Loucy (cell line): Measurements from ENCODE around the gene CFAP157.

ENCODE experiments used
- H2AFZ ChIP-seq: fragments of 200-600 bp; sonication (generic); 2 replicates; pipeline ENCODE4 v1.6.0; 2016; ENCODE audit warnings: antibody characterized with exemption, mild to moderate bottlenecking, low read length, moderate library complexity
- H3F3A ChIP-seq: fragments of 200-600 bp; 2 replicates; pipeline ENCODE4 v1.6.0; 2016; ENCODE audit warnings: antibody characterized with exemption, low read depth, mild to moderate bottlenecking
- H3K27me3 ChIP-seq: fragments of 200-600 bp; sonication (generic); 2 replicates; pipeline ENCODE4 v1.6.1; 2014; ENCODE audit warnings: low read length, mild to moderate bottlenecking; ENCODE audit not compliant: insufficient read depth, poor library complexity, severe bottlenecking
- H3K36me3 ChIP-seq: fragments of 200-600 bp; sonication (generic); 2 replicates; pipeline ENCODE4 v1.6.1; 2016; ENCODE audit warnings: low read length; ENCODE audit not compliant: insufficient read depth
- H3K4me1 ChIP-seq: fragments of 200-600 bp; sonication (generic); 2 replicates; pipeline ENCODE4 v1.5.1; 2014; ENCODE audit warnings: low read length, mild to moderate bottlenecking; ENCODE audit not compliant: insufficient read depth, poor library complexity, severe bottlenecking
- H3K4me2 ChIP-seq: fragments of 200-600 bp; sonication (generic); 2 replicates; pipeline ENCODE4 v1.6.0; 2014; ENCODE audit warnings: antibody characterized with exemption, low read length, low read depth, mild to moderate bottlenecking; ENCODE audit not compliant: poor library complexity, severe bottlenecking
- H3K4me3 ChIP-seq: fragments of 200-600 bp; sonication (generic); 2 replicates; pipeline ENCODE4 v1.5.1; 2014; ENCODE audit warnings: low read length, mild to moderate bottlenecking, mixed read lengths; ENCODE audit not compliant: poor library complexity, severe bottlenecking
- H3K79me2 ChIP-seq: fragments of 200-600 bp; sonication (generic); 2 replicates; pipeline ENCODE4 v1.6.1; 2014; ENCODE audit warnings: low read length; ENCODE audit not compliant: insufficient read depth
- H3K9ac ChIP-seq: fragments of 200-600 bp; sonication (generic); 2 replicates; pipeline ENCODE4 v1.6.0; 2014; ENCODE audit warnings: mild to moderate bottlenecking, low read depth, low read length, moderate library complexity; ENCODE audit not compliant: poor library complexity, severe bottlenecking
- H3K9me2 ChIP-seq: fragments of 200-600 bp; sonication (generic); replicated peaks from 2 replicates; pipeline ENCODE4 v1.6.1; 2016; ENCODE audit warnings: low read depth, low read length, mixed read lengths
- H3K9me3 ChIP-seq: fragments of 200-600 bp; sonication (generic); 2 replicates; pipeline ENCODE4 v1.6.1; 2014; ENCODE audit warnings: mild to moderate bottlenecking, antibody characterized with exemption, low read length, low read depth; ENCODE audit not compliant: insufficient read depth
- H4K20me1 ChIP-seq: fragments of 200-600 bp; sonication (generic); 2 replicates; pipeline ENCODE4 v1.6.0; 2014; ENCODE audit warnings: antibody characterized with exemption, low read length, mild to moderate bottlenecking; ENCODE audit not compliant: insufficient read depth, poor library complexity, severe bottlenecking
- CTCF ChIP-seq: fragments of 200-600 bp; sonication (generic); conservative IDR thresholded peaks from 2 replicates; pipeline ENCODE4 v1.5.1; 2014; ENCODE audit warnings: mild to moderate bottlenecking, antibody characterized with exemption, low read length
- EZH2phosphoT487 ChIP-seq: fragments of 200-600 bp; IDR thresholded peaks from 2 replicates; pipeline ENCODE4 v1.6.1; 2018; ENCODE audit warnings: antibody characterized with exemption, mild to moderate bottlenecking, moderate library complexity, borderline replicate concordance

The CFAP157 gene

DNA sequence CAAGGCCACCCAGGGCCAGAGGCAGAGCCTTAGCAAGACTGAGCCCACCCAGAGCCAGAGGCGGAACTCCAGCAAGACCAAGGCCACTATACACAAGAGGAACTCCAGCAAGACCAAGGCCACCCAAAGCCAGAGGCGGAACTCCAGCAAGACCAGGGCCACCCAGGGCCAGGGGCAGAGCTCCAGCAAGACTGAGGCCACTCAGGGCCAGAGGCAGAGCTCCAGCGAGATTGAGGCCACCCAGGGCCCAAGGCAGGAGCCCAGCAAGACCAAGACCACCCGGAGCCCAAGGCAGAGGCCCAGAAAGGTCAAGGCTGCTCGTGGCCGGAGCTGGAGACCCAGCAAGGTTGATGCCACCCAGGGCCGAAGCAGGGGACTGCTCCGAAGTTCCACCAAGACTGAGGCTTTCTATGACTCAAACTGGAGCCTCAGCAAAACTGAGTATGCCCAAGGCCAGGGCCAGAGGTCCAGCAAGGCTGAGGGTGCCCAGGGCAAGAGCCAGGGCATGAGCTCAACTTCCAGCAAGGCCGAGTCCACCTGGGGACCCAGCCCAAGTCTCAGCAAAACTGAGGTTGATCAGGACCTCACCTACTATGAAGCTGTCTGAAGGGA lies 24.1 kb downstream of the CFAP157 start:
- Histone ChIP-seq H3K9me3 (no peaks in the 10 kb centered on the region), H4K20me1 (peaks cover 5% of the 10 kb centered on the region), H3K36me3 (no peaks in the 10 kb centered on the region), H3K27me3 (no peaks in the 10 kb centered on the region), H3K4me1 (peaks cover 14% of the 10 kb centered on the region), H3K9me2 (no peaks in the 10 kb centered on the region), H3K79me2 (peaks cover 9% of the 10 kb centered on the region), H3K9ac (no peak overlapping the region), H3F3A (no peaks in the 10 kb centered on the region), H3K4me3 (no peak overlapping the region), H3K4me2 (no peak overlapping the region), H2AFZ (no peak overlapping the region)
- no peak for TF ChIP-seq CTCF
- no peak for TF ChIP-seq EZH2phosphoT487

GRCh38 chr9:127731938-127732337 lies 25.1 kb downstream of the CFAP157 start:
- Histone ChIP-seq H3K9me3 (no peaks in the 10 kb centered on the region), H4K20me1 (peaks cover 5% of the 10 kb centered on the region), H3K79me2 (peaks cover 9% of the 10 kb centered on the region), H3K27me3 (no peaks in the 10 kb centered on the region), H3K4me1 (peaks cover 14% of the 10 kb centered on the region), H3F3A (no peaks in the 10 kb centered on the region), H3K4me2 (no peak overlapping the region), H3K4me3 (no peak overlapping the region), H3K9me2 (no peaks in the 10 kb centered on the region), H3K36me3 (no peaks in the 10 kb centered on the region), H2AFZ (no peak overlapping the region), H3K9ac (no peak overlapping the region)
- TF ChIP-seq EZH2phosphoT487 (no peak), CTCF (no peak)

GRCh38 chr9:127732444-127732843 lies 25.7 kb downstream of the CFAP157 start:
- Histone ChIP-seq H3K4me2 (no peak overlapping the region), H3K79me2 (peaks cover 9% of the 10 kb centered on the region), H4K20me1 (peaks cover 5% of the 10 kb centered on the region), H3F3A (no peaks in the 10 kb centered on the region), H3K4me1 (peaks cover 14% of the 10 kb centered on the region), H3K4me3 (no peak overlapping the region), H3K9me2 (no peaks in the 10 kb centered on the region), H3K9ac (no peak overlapping the region), H3K9me3 (no peaks in the 10 kb centered on the region), H2AFZ (no peak overlapping the region), H3K36me3 (no peaks in the 10 kb centered on the region), H3K27me3 (no peaks in the 10 kb centered on the region)
- TF ChIP-seq EZH2phosphoT487, result no peak
- TF ChIP-seq CTCF, result no peak
